MCF 10A (cell line): Measurements from ENCODE around the gene PLAU. TPM values are rescaled to one million over a fixed set of nuclear protein-coding genes. Genes with fewer than 3 reads are reported as not detected.

Experiments
- BruUV-seq: library from RNA; stranded (reverse); fragments of 400-500 nt; replicated peaks from 2 replicates; lab custom pipeline; 2021; lab: Mats Ljungman, UMichigan
- CTCF ChIA-PET: fragments of 300-600 bp; sonication (Branson Sonifier 250); formaldehyde crosslinking; extraction: SDS; loops from one replicate; lab custom pipeline; 2021; ENCODE audit warnings: antibody characterized with exemption, inconsistent platforms; lab: Yijun Ruan, JAX
- POLR2A ChIA-PET: fragments of 300-600, 350-650 bp; sonication (Branson Sonifier 250); formaldehyde crosslinking; extraction: SDS; loops from one replicate; lab custom pipeline; 2020; ENCODE audit warnings: antibody characterized with exemption, inconsistent platforms; lab: Yijun Ruan, JAX
- DNase-seq: peaks from one replicate; pipeline ENCODE4 v3.0.0-alpha.2; 2018; ENCODE audit not compliant: unreplicated experiment
- H3K27ac Mint-ChIP-seq: one replicate; pipeline ENCODE4 v1.8.0; 2022; ENCODE audit warnings: mild to moderate bottlenecking, low read depth, mixed read lengths; ENCODE audit not compliant: unreplicated experiment
- H3K27me3 Mint-ChIP-seq: one replicate; pipeline ENCODE4 v1.8.0; 2022; ENCODE audit warnings: mixed read lengths; ENCODE audit not compliant: insufficient read depth, unreplicated experiment
- H3K36me3 Mint-ChIP-seq: one replicate; pipeline ENCODE4 v1.8.0; 2022; ENCODE audit warnings: mild to moderate bottlenecking, moderate library complexity, mixed read lengths; ENCODE audit not compliant: insufficient read depth, unreplicated experiment
- H3K4me1 Mint-ChIP-seq: one replicate; pipeline ENCODE4 v1.8.0; 2022; ENCODE audit warnings: mixed read lengths; ENCODE audit not compliant: insufficient read depth, unreplicated experiment
- H3K4me3 Mint-ChIP-seq: one replicate; pipeline ENCODE4 v1.8.0; 2022; ENCODE audit warnings: mild to moderate bottlenecking, moderate library complexity, mixed read lengths; ENCODE audit not compliant: unreplicated experiment
- H3K9me3 Mint-ChIP-seq: one replicate; pipeline ENCODE4 v1.8.0; 2022; ENCODE audit warnings: mixed read lengths; ENCODE audit not compliant: unreplicated experiment
- CTCF ChIP-seq: fragments of 200-600 bp; IDR thresholded peaks from one replicate; pipeline ENCODE4 v1.8.0; 2022; ENCODE audit warnings: antibody characterized with exemption, mild to moderate bottlenecking; ENCODE audit not compliant: unreplicated experiment
- intact Hi-C: fragments of 100-400 bp; cut with micrococcal nuclease; formaldehyde crosslinking; loops from 2 replicates; pipeline ENCODE4 v1.14.1; 2022
- total RNA-seq: library from RNA; stranded (reverse); gene quantifications from 2 replicates; pipeline ENCODE4 v1.2.3, GENCODE V29; 2022

Gene PLAU
- total RNA-seq, 1 experiment from 2014 or later: 30.6 TPM

GRCh38 chr10:73871295-73872189 is 39.4 kb upstream of the PLAU start:
- ChIA-PET CTCF (interaction anchor here (0.8 to 1.2 kb wide), 4 partner anchors 23 to 233 kb away, joined by 3 to 6 read pairs (median 3); no protein-coding TSS in a partner anchor), POLR2A (no interaction called here)
- intact Hi-C loops: no loop called here
- DNase-seq: no peak
- Mint-ChIP-seq H3K4me1 (peaks cover 30% of the 10 kb centered on the region), H3K27ac (no peak overlapping the region), H3K27me3 (no peaks in the 10 kb centered on the region), H3K36me3 (peaks cover 16% of the 10 kb centered on the region), H3K4me3 (no peak overlapping the region), H3K9me3 (no peaks in the 10 kb centered on the region)
- no peak for TF ChIP-seq CTCF
- BruUV-seq: no TSS peak

- H3K27ac Mint-ChIP-seq: peak overlapping the region; percentile 28
- TF ChIP-seq CTCF: no peak
- intact Hi-C loops: no loop called here
- peaks cover 36% of the 10 kb centered on the region for H3K4me1 Mint-ChIP-seq
- H3K4me3 Mint-ChIP-seq: peak overlapping the region; percentile 67
- DNase-seq: no peak
- CTCF ChIA-PET: interaction anchor here (0.5 to 1.2 kb wide), 4 partner anchors 24 to 233 kb away, joined by 3 to 6 read pairs (median 3); no protein-coding TSS in a partner anchor
- no peaks in the 10 kb centered on the region for H3K9me3 Mint-ChIP-seq
- no TSS peak for BruUV-seq
- peaks cover 13% of the 10 kb centered on the region for H3K36me3 Mint-ChIP-seq
- H3K27me3 Mint-ChIP-seq: no peaks in the 10 kb centered on the region
- POLR2A ChIA-PET: no interaction called here
Observed at GRCh38 chr10:73872190-73872710, 38.7 kb upstream of the PLAU start.

- ChIA-PET POLR2A (interaction anchor here (0.6 to 1.4 kb wide), 2 partner anchors 9 to 14 kb away, joined by 3 to 4 read pairs; no protein-coding TSS in a partner anchor), CTCF (interaction anchor here (1.1 to 1.2 kb wide), 2 partner anchors 24 to 27 kb away, joined by 4 to 6 read pairs; no protein-coding TSS in a partner anchor)
- H3K9me3 Mint-ChIP-seq: no peaks in the 10 kb centered on the region
- H3K4me3 Mint-ChIP-seq: peak overlapping the region; percentile 67
- TSS peak; percentile 27 for BruUV-seq
- peaks cover 9% of the 10 kb centered on the region for H3K36me3 Mint-ChIP-seq
- peak overlapping the region; percentile 28 for H3K27ac Mint-ChIP-seq
- H3K4me1 Mint-ChIP-seq: peaks cover 36% of the 10 kb centered on the region
- no peaks in the 10 kb centered on the region for H3K27me3 Mint-ChIP-seq
- no peak for DNase-seq
- TF ChIP-seq CTCF: no peak
- intact Hi-C loops: no loop called here
Observed at GRCh38 chr10:73873142-73873837, 37.6 kb upstream of the PLAU start.
